B cell (primary cell): ENCODE data around the gene LRAT. TPM values are rescaled to one million over a fixed set of nuclear protein-coding genes. Genes with fewer than 3 reads are reported as not detected.

Experiments
- ATAC-seq: fragments of 200-7000 bp; cut with Tn5 transposase; one replicate; pipeline ENCODE4 v1.10.0; 2021; ENCODE audit warnings: low read depth, mild to moderate bottlenecking, moderate number of reproducible peaks, moderate library complexity
- CTCF ChIA-PET: fragments of 350-600 bp; sonication (Branson Sonifier 250); formaldehyde crosslinking; loops from one replicate; lab custom pipeline; 2021; ENCODE audit warnings: antibody characterized with exemption, inconsistent platforms; lab: Charles Lee
- POLR2A ChIA-PET: fragments of 350-600 bp; sonication (Branson Sonifier 250); formaldehyde crosslinking; loops from one replicate; lab custom pipeline; 2021; ENCODE audit warnings: antibody characterized with exemption; lab: Charles Lee
- DNase-seq: peaks from one replicate; pipeline ENCODE4 v3.0.0; 2013
- H2AFZ ChIP-seq: 2 replicates; pipeline ENCODE4 v1.6.1; 2012; ENCODE audit warnings: mild to moderate bottlenecking, low read depth, low read length; ENCODE audit not compliant: insufficient read depth, poor library complexity, severe bottlenecking
- H3K27ac ChIP-seq, 2 donors: 1 replicate in 1 of 2; 2 replicates in 1 of 2; pipeline ENCODE4 v1.5.1; 2012 to 2013; ENCODE audit warnings: low read length in 2 of 2, mild to moderate bottlenecking in 2 of 2, moderate library complexity in 1 of 2
- H3K27me3 ChIP-seq, 4 experiments: fragments of 200-600 bp in 1 of 4; sonication (generic) in 1 of 4; replicated peaks in 1 of 4; 1 replicate in 2 of 4; 2 replicates in 2 of 4; pipeline versions ENCODE4 v1.6.1 to v1.7.0; 2013 to 2016; ENCODE audit warnings: low read length in 3 of 4, mild to moderate bottlenecking in 2 of 4, mixed read lengths in 1 of 4, moderate library complexity in 1 of 4; ENCODE audit not compliant: insufficient read depth in 4 of 4, control insufficient read depth in 3 of 4; ENCODE audit errors: control extremely low read depth in 1 of 4
- H3K36me3 ChIP-seq, 2 experiments: replicated peaks in 1 of 2; 1 replicate in 1 of 2; 2 replicates in 1 of 2; pipeline versions ENCODE4 v1.6.1 to v1.7.1; 2013; ENCODE audit warnings: low read length in 1 of 2; ENCODE audit not compliant: insufficient read depth in 2 of 2, control insufficient read depth in 1 of 2; ENCODE audit errors: control extremely low read depth in 1 of 2, extremely low read depth in 1 of 2
- H3K4me1 ChIP-seq, 2 donors: fragments of 200-600 bp in 1 of 2; sonication (generic) in 1 of 2; 1 replicate in 1 of 2; 2 replicates in 1 of 2; pipeline versions ENCODE4 v1.5.1 to v1.6.1; 2013 to 2017; ENCODE audit warnings: low read length in 2 of 2; ENCODE audit not compliant: control insufficient read depth in 2 of 2, insufficient read depth in 2 of 2
- H3K4me2 ChIP-seq: replicated peaks from 2 replicates; pipeline ENCODE3; 2012; ENCODE audit warnings: mild to moderate bottlenecking, low read depth, low read length; ENCODE audit not compliant: poor library complexity, severe bottlenecking
- H3K4me3 ChIP-seq, 5 experiments: fragments of 200-600 bp in 1 of 5; sonication (generic) in 1 of 5; 1 replicate in 3 of 5; 2 replicates in 2 of 5; pipeline versions ENCODE4 v1.5.1 to v1.7.0; 2011 to 2016; ENCODE audit warnings: low read length in 4 of 5, mild to moderate bottlenecking in 4 of 5, low read depth in 2 of 5, control low read depth in 1 of 5, moderate library complexity in 1 of 5; ENCODE audit not compliant: insufficient read depth in 1 of 5; ENCODE audit errors: control extremely low read depth in 1 of 5, extremely low read depth in 1 of 5
- H3K79me2 ChIP-seq: fragments of 200-600 bp; sonication (generic); one replicate; pipeline ENCODE4 v1.6.0; 2016; ENCODE audit warnings: low read length; ENCODE audit not compliant: control insufficient read depth, insufficient read depth
- H3K9ac ChIP-seq: fragments of 200-600 bp; sonication (generic); 2 replicates; pipeline ENCODE4 v1.6.1; 2017; ENCODE audit warnings: mild to moderate bottlenecking, low read length, moderate library complexity
- H3K9me3 ChIP-seq, 3 donors: one replicate each; pipeline versions ENCODE4 v1.6.1 to v1.7.1; 2013; ENCODE audit warnings: low read length in 2 of 3; ENCODE audit not compliant: control insufficient read depth in 2 of 3, insufficient read depth in 1 of 3; ENCODE audit errors: control extremely low read depth in 1 of 3
- H4K20me1 ChIP-seq: 2 replicates; pipeline ENCODE4 v1.6.0; 2012; ENCODE audit warnings: mild to moderate bottlenecking, low read length; ENCODE audit not compliant: insufficient read depth, control insufficient read depth, poor library complexity, severe bottlenecking
- H3K27ac Mint-ChIP-seq: one replicate; pipeline ENCODE4 v1.8.0; 2021; ENCODE audit warnings: mixed read lengths
- H3K27me3 Mint-ChIP-seq: one replicate; pipeline ENCODE4 v1.8.0; 2021; ENCODE audit warnings: mixed read lengths
- H3K4me1 Mint-ChIP-seq: one replicate; pipeline ENCODE4 v1.8.0; 2021; ENCODE audit warnings: mixed read lengths
- H3K4me3 Mint-ChIP-seq: one replicate; pipeline ENCODE4 v1.8.0; 2021; ENCODE audit warnings: mixed read lengths
- H3K9me3 Mint-ChIP-seq: one replicate; pipeline ENCODE4 v1.8.0; 2022; ENCODE audit warnings: mixed read lengths; ENCODE audit not compliant: insufficient read depth
- CTCF ChIP-seq: fragments of 200-600 bp; IDR thresholded peaks from one replicate; pipeline ENCODE4 v1.8.0; 2022; ENCODE audit warnings: antibody characterized with exemption, mild to moderate bottlenecking
- EZH2 ChIP-seq: IDR thresholded peaks from 2 replicates; pipeline ENCODE4 v1.6.1; 2012; ENCODE audit warnings: borderline replicate concordance, low read depth, mild to moderate bottlenecking, moderate library complexity, low read length; ENCODE audit not compliant: insufficient read depth, poor library complexity, severe bottlenecking
- WGBS: methylation state at CpG from one replicate; pipeline ENCODE4 v1.1.5; 2013; ENCODE audit warnings: missing lambda C conversion rate; ENCODE audit not compliant: insufficient coverage; 5-methylcytosine and 5-hydroxymethylcytosine counted together
- intact Hi-C: fragments of 100-400 bp; cut with micrococcal nuclease; formaldehyde crosslinking; loops from one replicate; pipeline ENCODE4 v1.10.0; 2022
- polyA plus RNA-seq: library from polyadenylated mRNA; depleted of rRNA; stranded (reverse); fragments of >200 nt; gene quantifications from 2 replicates; pipeline ENCODE4 v1.2.3, GENCODE V29; 2012
- total RNA-seq, 2 donors: library from RNA; stranded (reverse); fragments of 120-200 nt in 1 of 2; gene quantifications; 1 replicate in 1 of 2; 2 replicates in 1 of 2; pipeline versions ENCODE4 v1.2.3 to v1.2.4, GENCODE V29; 2013 to 2022

Gene LRAT
- total and polyA plus RNA-seq, 2 donors (not counting 1 experiment from before 2014, with no cell fraction given), result not detected

- ATAC-seq (no peak), DNase-seq (no peak)
- Histone ChIP-seq H3K79me2 (no peaks in the 10 kb centered on the region), H3K9me3 (no peaks in the 10 kb centered on the region), H3K27me3 (no peaks in the 10 kb centered on the region), H3K4me1 (no peaks in the 10 kb centered on the region), H4K20me1 (no peaks in the 10 kb centered on the region), H3K9ac (no peak overlapping the region), H3K27ac (no peak overlapping the region), H2AFZ (no peak overlapping the region), H3K4me2 (no peak overlapping the region), H3K4me3 (no peak overlapping the region), H3K36me3 (no peaks in the 10 kb centered on the region)
- CTCF ChIA-PET, result no interaction called here
- peaks cover 3% of the 10 kb centered on the region for H3K27me3 Mint-ChIP-seq
- intact Hi-C loops, result no loop called here
- TF ChIP-seq EZH2, result no peak
- TF ChIP-seq CTCF, result no peak
- POLR2A ChIA-PET, result no interaction called here
- no peak overlapping the region for H3K4me3 Mint-ChIP-seq
- WGBS, result 76% methylated on average over 3 of the region's 3 CpGs
- no peaks in the 10 kb centered on the region for H3K9me3 Mint-ChIP-seq
- no peaks in the 10 kb centered on the region for H3K4me1 Mint-ChIP-seq
- no peak overlapping the region for H3K27ac Mint-ChIP-seq
These were observed 35.9 kb upstream of the LRAT start for GRCh38 chr4:154707877-154708276.

- Histone ChIP-seq H3K4me1 (no peaks in the 10 kb centered on the region), H3K36me3 (no peaks in the 10 kb centered on the region), H3K4me3 (no peak overlapping the region), H3K27ac (no peak overlapping the region), H4K20me1 (no peaks in the 10 kb centered on the region), H3K79me2 (no peaks in the 10 kb centered on the region), H3K27me3 (no peaks in the 10 kb centered on the region), H3K9ac (no peak overlapping the region), H3K4me2 (no peak overlapping the region), H2AFZ (no peak overlapping the region), H3K9me3 (no peaks in the 10 kb centered on the region)
- no peak overlapping the region for H3K4me3 Mint-ChIP-seq
- no peak for ATAC-seq
- intact Hi-C loops, result no loop called here
- DNase-seq, result no peak
- H3K27me3 Mint-ChIP-seq, result peaks cover 3% of the 10 kb centered on the region
- POLR2A ChIA-PET, result no interaction called here
- TF ChIP-seq EZH2 (no peak), CTCF (no peak)
- H3K27ac Mint-ChIP-seq, result no peak overlapping the region
- H3K9me3 Mint-ChIP-seq, result no peaks in the 10 kb centered on the region
- CTCF ChIA-PET, result no interaction called here
- H3K4me1 Mint-ChIP-seq, result no peaks in the 10 kb centered on the region
- WGBS, result no CpG with 5 or more reads among the region's 4 CpGs
These were observed 34.2 kb upstream of the LRAT start for GRCh38 chr4:154709550-154709949.
